SK-N-SH treated with all-trans-retinoic acid at 6 μM for 48 hours (cell line): Measurements from ENCODE around the gene RAB31.
"Not testable (repeated sequence)": the region's sequence is repeated elsewhere in the genome, so short reads cannot be mapped to it uniquely, and the experiment has no call there.

Experiments used
- ATAC-seq: fragments of 200-7000 bp; cut with Tn5 transposase; 3 replicates; pipeline ENCODE4 v1.9.1; 2020; ENCODE audit warnings: mild to moderate bottlenecking, moderate library complexity
- BACH2 ChIP-seq: fragments of 250-450 bp; sonication (Bioruptor Pico); IDR thresholded peaks from 2 replicates; pipeline ENCODE4 v1.9.0; 2021; ENCODE audit warnings: mild to moderate bottlenecking, borderline replicate concordance
- CSDC2 ChIP-seq: fragments of 250-450 bp; sonication (Bioruptor Pico); IDR thresholded peaks from 2 replicates; pipeline ENCODE4 v1.5.0; 2020; ENCODE audit warnings: mild to moderate bottlenecking, moderate library complexity
- ESRRG ChIP-seq: fragments of 250-450 bp; sonication (Bioruptor Pico); IDR thresholded peaks from 2 replicates; pipeline ENCODE4 v1.6.1; 2021; ENCODE audit warnings: mild to moderate bottlenecking
- ISL1 ChIP-seq: fragments of 250-450 bp; sonication (Bioruptor Pico); IDR thresholded peaks from 2 replicates; pipeline ENCODE4 v2.1.2; 2022; ENCODE audit warnings: mild to moderate bottlenecking, moderate library complexity
- OSR1 ChIP-seq: fragments of 250-450 bp; sonication (Bioruptor Pico); IDR thresholded peaks from 2 replicates; pipeline ENCODE4 v1.8.0; 2022; ENCODE audit warnings: moderate library complexity, mild to moderate bottlenecking, inconsistent platforms
- PPARA ChIP-seq: fragments of 250-450 bp; sonication (Bioruptor Pico); IDR thresholded peaks from 2 replicates; pipeline ENCODE4 v1.5.0; 2020; ENCODE audit warnings: mild to moderate bottlenecking, borderline replicate concordance
- RARB ChIP-seq: fragments of 250-450 bp; sonication (Bioruptor Pico); IDR thresholded peaks from 2 replicates; pipeline ENCODE4 v1.8.0; 2021; ENCODE audit warnings: mild to moderate bottlenecking, moderate library complexity
- SNAI2 ChIP-seq: fragments of 250-450 bp; sonication (Bioruptor Pico); IDR thresholded peaks from 2 replicates; pipeline ENCODE4 v1.5.0; 2020; ENCODE audit warnings: mild to moderate bottlenecking, moderate library complexity
- TCF4 ChIP-seq: fragments of 250-450 bp; sonication (Bioruptor Pico); IDR thresholded peaks from 2 replicates; pipeline ENCODE4 v1.8.0; 2021; ENCODE audit warnings: mild to moderate bottlenecking, moderate library complexity, borderline replicate concordance
- TOX ChIP-seq: fragments of 250-450 bp; sonication (Bioruptor Pico); IDR thresholded peaks from 2 replicates; pipeline ENCODE4 v1.8.0; 2021; ENCODE audit warnings: mild to moderate bottlenecking, moderate library complexity, borderline replicate concordance
- TSHZ2 ChIP-seq: fragments of 250-450 bp; sonication (Bioruptor Pico); IDR thresholded peaks from 2 replicates; pipeline ENCODE4 v1.5.0; 2020; ENCODE audit warnings: mild to moderate bottlenecking, moderate library complexity
- ZC3H10 ChIP-seq: fragments of 250-450 bp; sonication (Bioruptor Pico); IDR thresholded peaks from 2 replicates; pipeline ENCODE4 v1.5.1; 2021; ENCODE audit warnings: mild to moderate bottlenecking, moderate library complexity
- ZFP3 ChIP-seq: fragments of 250-450 bp; sonication (Bioruptor Pico); IDR thresholded peaks from 2 replicates; pipeline ENCODE4 v1.5.0; 2020; ENCODE audit warnings: mild to moderate bottlenecking, moderate library complexity
- ZFP30 ChIP-seq: fragments of 450-650 bp; formaldehyde crosslinking; IDR thresholded peaks from 2 replicates; pipeline ENCODE4 v1.5.0; 2022; ENCODE audit warnings: mild to moderate bottlenecking, moderate library complexity
- ZNF565 ChIP-seq: fragments of 450-650 bp; formaldehyde crosslinking; conservative IDR thresholded peaks from 2 replicates; pipeline ENCODE4 v1.5.0; 2020; ENCODE audit warnings: low read depth, mild to moderate bottlenecking, moderate library complexity
- TF ChIP-seq, protein P1 (sequence below): fragments of 250-450 bp; sonication (Bioruptor Pico); IDR thresholded peaks from 2 replicates; pipeline ENCODE4 v1.8.0; 2021; ENCODE audit warnings: low read depth, mild to moderate bottlenecking, moderate library complexity, borderline replicate concordance
- TF ChIP-seq, protein P2 (sequence below): fragments of 250-450 bp; sonication (Bioruptor Pico); IDR thresholded peaks from 2 replicates; pipeline ENCODE4 v1.5.1; 2021; ENCODE audit warnings: mild to moderate bottlenecking, moderate library complexity
- TF ChIP-seq, protein P3 (sequence below): fragments of 250-450 bp; sonication (Bioruptor Pico); IDR thresholded peaks from 2 replicates; pipeline ENCODE4 v1.5.1; 2020; ENCODE audit warnings: low read depth, mild to moderate bottlenecking, moderate library complexity

RAB31 gene

GRCh38 chr18:9898792-9899549 lies 190.9 kb downstream of the RAB31 start:
- ATAC-seq, result peak; percentile 88
- TF ChIP-seq ZFP3 (CRISPR knock-in tag) (no peak), SNAI2 (CRISPR knock-in tag) (peak; percentile 10; the same call in 1 of the 2 replicates), ISL1 (CRISPR knock-in tag) (peak; percentile 58; the same call in 1 of the 2 replicates), CSDC2 (no peak)

- not testable (repeated sequence) for ATAC-seq
Observed at GRCh38 chr18:9899550-9899930, 191.4 kb downstream of the RAB31 start.

GRCh38 chr18:9900699-9901098 lies 192.6 kb downstream of the RAB31 start:
- no peak for TF ChIP-seq CSDC2
- no peak for TF ChIP-seq TSHZ2 (CRISPR knock-in tag)
- TF ChIP-seq ESRRG (CRISPR knock-in tag), result no peak
- no peak for TF ChIP-seq ISL1 (CRISPR knock-in tag)
- no peak for TF ChIP-seq ZC3H10 (CRISPR knock-in tag)
- TF ChIP-seq RARB (CRISPR knock-in tag), result no peak
- TF ChIP-seq ZFP3 (CRISPR knock-in tag), result no peak
- no peak for TF ChIP-seq SNAI2 (CRISPR knock-in tag)
- TF ChIP-seq BACH2 (CRISPR knock-in tag), result no peak
- TF ChIP-seq ZFP30 (CRISPR knock-in tag), result no peak
- TF ChIP-seq, protein P1, sequence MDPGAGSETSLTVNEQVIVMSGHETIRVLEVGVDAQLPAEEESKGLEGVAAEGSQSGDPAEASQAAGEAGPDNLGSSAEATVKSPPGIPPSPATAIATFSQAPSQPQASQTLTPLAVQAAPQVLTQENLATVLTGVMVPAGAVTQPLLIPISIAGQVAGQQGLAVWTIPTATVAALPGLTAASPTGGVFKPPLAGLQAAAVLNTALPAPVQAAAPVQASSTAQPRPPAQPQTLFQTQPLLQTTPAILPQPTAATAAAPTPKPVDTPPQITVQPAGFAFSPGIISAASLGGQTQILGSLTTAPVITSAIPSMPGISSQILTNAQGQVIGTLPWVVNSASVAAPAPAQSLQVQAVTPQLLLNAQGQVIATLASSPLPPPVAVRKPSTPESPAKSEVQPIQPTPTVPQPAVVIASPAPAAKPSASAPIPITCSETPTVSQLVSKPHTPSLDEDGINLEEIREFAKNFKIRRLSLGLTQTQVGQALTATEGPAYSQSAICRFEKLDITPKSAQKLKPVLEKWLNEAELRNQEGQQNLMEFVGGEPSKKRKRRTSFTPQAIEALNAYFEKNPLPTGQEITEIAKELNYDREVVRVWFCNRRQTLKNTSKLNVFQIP, result no peak
- no peak for TF ChIP-seq PPARA
- TF ChIP-seq, protein P2, sequence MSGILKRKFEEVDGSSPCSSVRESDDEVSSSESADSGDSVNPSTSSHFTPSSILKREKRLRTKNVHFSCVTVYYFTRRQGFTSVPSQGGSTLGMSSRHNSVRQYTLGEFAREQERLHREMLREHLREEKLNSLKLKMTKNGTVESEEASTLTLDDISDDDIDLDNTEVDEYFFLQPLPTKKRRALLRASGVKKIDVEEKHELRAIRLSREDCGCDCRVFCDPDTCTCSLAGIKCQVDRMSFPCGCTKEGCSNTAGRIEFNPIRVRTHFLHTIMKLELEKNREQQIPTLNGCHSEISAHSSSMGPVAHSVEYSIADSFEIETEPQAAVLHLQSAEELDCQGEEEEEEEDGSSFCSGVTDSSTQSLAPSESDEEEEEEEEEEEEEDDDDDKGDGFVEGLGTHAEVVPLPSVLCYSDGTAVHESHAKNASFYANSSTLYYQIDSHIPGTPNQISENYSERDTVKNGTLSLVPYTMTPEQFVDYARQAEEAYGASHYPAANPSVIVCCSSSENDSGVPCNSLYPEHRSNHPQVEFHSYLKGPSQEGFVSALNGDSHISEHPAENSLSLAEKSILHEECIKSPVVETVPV (CRISPR knock-in tag), result no peak
- TF ChIP-seq, protein P3, sequence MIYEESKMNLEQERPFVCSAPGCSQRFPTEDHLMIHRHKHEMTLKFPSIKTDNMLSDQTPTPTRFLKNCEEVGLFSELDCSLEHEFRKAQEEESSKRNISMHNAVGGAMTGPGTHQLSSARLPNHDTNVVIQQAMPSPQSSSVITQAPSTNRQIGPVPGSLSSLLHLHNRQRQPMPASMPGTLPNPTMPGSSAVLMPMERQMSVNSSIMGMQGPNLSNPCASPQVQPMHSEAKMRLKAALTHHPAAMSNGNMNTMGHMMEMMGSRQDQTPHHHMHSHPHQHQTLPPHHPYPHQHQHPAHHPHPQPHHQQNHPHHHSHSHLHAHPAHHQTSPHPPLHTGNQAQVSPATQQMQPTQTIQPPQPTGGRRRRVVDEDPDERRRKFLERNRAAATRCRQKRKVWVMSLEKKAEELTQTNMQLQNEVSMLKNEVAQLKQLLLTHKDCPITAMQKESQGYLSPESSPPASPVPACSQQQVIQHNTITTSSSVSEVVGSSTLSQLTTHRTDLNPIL, result no peak
- no peak for TF ChIP-seq TCF4 (CRISPR knock-in tag)
- no peak for TF ChIP-seq OSR1
- TF ChIP-seq TOX, result no peak
- ATAC-seq, result no peak

- no peak for ATAC-seq
- TF ChIP-seq TCF4 (CRISPR knock-in tag), result no peak
- no peak for TF ChIP-seq TSHZ2 (CRISPR knock-in tag)
- no peak for TF ChIP-seq BACH2 (CRISPR knock-in tag)
- no peak for TF ChIP-seq ZFP30 (CRISPR knock-in tag)
- TF ChIP-seq ZNF565 (CRISPR knock-in tag), result no peak
Observed at GRCh38 chr18:9901377-9901776, 193.3 kb downstream of the RAB31 start.

- not testable (repeated sequence) for ATAC-seq
Observed at GRCh38 chr18:9902264-9902663, 194.2 kb downstream of the RAB31 start.
